ENCODE results near the gene MARCHF2. TPM values are rescaled to one million over a fixed set of nuclear protein-coding genes. Genes with fewer than 3 reads are reported as not detected.
A peak's percentile ranks its signal among the peaks of the same experiment; 100 is the strongest.

MARCHF2 gene
- polyA plus RNA-seq, 3 donors = 47.8 to 117 (median 90.8) TPM

DNA sequence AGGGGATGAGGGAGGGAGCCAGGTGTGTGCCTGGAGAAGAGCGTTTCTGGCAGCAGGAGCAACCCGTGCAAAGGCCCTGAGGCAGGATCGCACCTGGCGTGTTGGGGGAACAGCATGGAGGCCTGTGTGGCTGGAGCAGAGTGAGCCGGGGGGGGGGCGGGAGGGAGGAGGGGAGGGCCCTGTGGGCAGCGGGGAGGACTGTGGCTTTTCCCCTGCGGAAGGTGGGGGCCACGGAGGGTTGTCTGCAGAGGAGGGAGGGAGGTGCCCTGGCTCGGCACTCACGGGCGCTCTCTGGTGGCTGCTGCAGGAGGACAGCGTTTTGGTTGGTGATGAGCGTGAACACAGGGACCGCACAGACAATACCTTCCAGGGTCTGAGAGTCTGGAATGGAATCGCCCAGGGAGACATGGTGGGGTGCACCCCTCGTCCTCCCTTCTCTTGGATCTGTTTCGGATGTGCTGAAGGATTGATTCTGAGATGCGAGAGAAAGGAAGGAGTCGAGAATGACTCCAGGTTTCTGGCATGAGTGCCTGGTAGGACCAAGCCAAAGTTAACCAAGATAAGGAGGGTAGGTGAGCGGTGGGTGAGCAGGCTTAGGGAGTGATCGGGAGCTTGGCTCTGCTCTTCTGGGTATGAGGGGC, 16.4 kb upstream of the MARCHF2 start:
- peak overlapping the region in 4 of 7 donors; percentile 14 to 26 (median 20) for H3K27ac Mint-ChIP-seq
- peaks cover 32 to 66% of the 10 kb centered on the region in 2 donors for H3K36me3 Mint-ChIP-seq
- no peak overlapping the region for H3K4me2 ChIP-seq (replicated peaks; ENCODE audit: extremely low read depth, low read length, poor library complexity, severe bottlenecking)
- H3K9me3 Mint-ChIP-seq = no peaks in the 10 kb centered on the region
- no peak overlapping the region for H3K27ac ChIP-seq (ENCODE audit: low read depth in 1 of 2, low read length in 2 of 2)
- no peak overlapping the region for H3K4me3 ChIP-seq (replicated peaks in 1 of 3; ENCODE audit: low read depth in 2 of 3, low read length in 3 of 3)
- no peak overlapping the region for H3K9ac ChIP-seq (ENCODE audit: insufficient read depth, low read length, poor library complexity, severe bottlenecking)
- peak; percentile 37 to 49 (median 43) for DNase-seq
- peaks cover 7% of the 10 kb centered on the region for H3K4me1 Mint-ChIP-seq
- intact Hi-C loops (cut with micrococcal nuclease) = loop anchor here (1.0 to 5.0 kb wide), 2 partner anchors 39 to 42 kb away; no protein-coding TSS in a partner anchor
- no peaks in the 10 kb centered on the region for H3K9me3 ChIP-seq (replicated peaks in 1 of 2; ENCODE audit: control insufficient read depth in 1 of 2, insufficient read depth in 1 of 2, low read length in 2 of 2)
- peaks cover 4% of the 10 kb centered on the region in 2 donors for H3K4me1 ChIP-seq (ENCODE audit: control insufficient read depth in 1 of 2, insufficient read depth in 2 of 2, low read length in 2 of 2)
- peak; percentile 57 for TF ChIP-seq CTCF (IDR thresholded peaks at IDR 0.05)
- no peak overlapping the region for H3K4me3 Mint-ChIP-seq
- H3K27me3 ChIP-seq (ENCODE audit: control insufficient read depth in 2 of 2, insufficient read depth in 2 of 2, low read length in 2 of 2) = no peaks in the 10 kb centered on the region
- peaks cover 77% of the 10 kb centered on the region for H3K79me2 ChIP-seq (ENCODE audit: insufficient read depth, low read length)
- no peak overlapping the region for H2AFZ ChIP-seq (ENCODE audit: insufficient read depth, low read depth, low read length, poor library complexity, severe bottlenecking)
- H4K20me1 ChIP-seq (ENCODE audit: insufficient read depth, low read length) = peaks cover 86% of the 10 kb centered on the region
- peaks cover 0 to 1% (median 0%) of the 10 kb centered on the region in 3 donors for H3K27me3 Mint-ChIP-seq (ENCODE audit: low read depth in 3 of 3)
- H3K36me3 ChIP-seq (replicated peaks in 1 of 2; ENCODE audit: control insufficient read depth in 1 of 2, insufficient read depth in 2 of 2, low read length in 2 of 2) = peaks cover 10 to 25% of the 10 kb centered on the region in 2 donors
- 60% methylated on average over 18 of the region's 22 CpGs for WGBS (ENCODE audit: insufficient coverage)

DNA sequence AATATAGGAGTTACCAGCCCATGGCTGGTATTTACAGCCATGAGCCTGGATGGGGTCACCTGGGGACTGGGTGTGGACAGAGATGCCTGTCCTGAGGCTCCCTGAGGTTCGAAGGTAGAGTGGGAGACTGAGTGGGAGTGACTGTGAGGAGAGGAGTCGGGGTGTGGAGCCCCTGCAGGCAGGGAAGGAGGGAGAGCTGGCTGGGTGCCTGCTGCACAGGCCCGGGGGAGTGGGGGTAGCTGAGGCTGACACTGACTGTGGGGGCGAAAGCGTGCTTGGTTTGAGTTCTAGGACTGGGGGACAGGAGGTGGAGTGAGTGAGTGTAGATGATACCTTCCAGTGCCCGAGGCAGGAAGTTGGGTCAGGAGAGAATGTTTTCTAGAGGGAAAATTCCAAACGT, 15.8 kb upstream of the MARCHF2 start:
- H3K9me3 ChIP-seq (replicated peaks in 1 of 2; ENCODE audit: control insufficient read depth in 1 of 2, insufficient read depth in 1 of 2, low read length in 2 of 2) = no peaks in the 10 kb centered on the region
- no peak for TF ChIP-seq CTCF (IDR thresholded peaks at IDR 0.05)
- DNase-seq = no peak
- WGBS (ENCODE audit: insufficient coverage) = 80% methylated on average over 7 of the region's 7 CpGs
- H3K36me3 Mint-ChIP-seq = peaks cover 38 to 72% of the 10 kb centered on the region in 2 donors
- peaks cover 2% of the 10 kb centered on the region for H3K4me1 Mint-ChIP-seq
- peaks cover 0 to 1% (median 0%) of the 10 kb centered on the region in 3 donors for H3K27me3 Mint-ChIP-seq (ENCODE audit: low read depth in 3 of 3)
- peaks cover 15 to 31% of the 10 kb centered on the region in 2 donors for H3K36me3 ChIP-seq (replicated peaks in 1 of 2; ENCODE audit: control insufficient read depth in 1 of 2, insufficient read depth in 2 of 2, low read length in 2 of 2)
- H3K27ac ChIP-seq (ENCODE audit: low read depth in 1 of 2, low read length in 2 of 2) = no peak overlapping the region
- peaks cover 81% of the 10 kb centered on the region for H4K20me1 ChIP-seq (ENCODE audit: insufficient read depth, low read length)
- H3K4me1 ChIP-seq (ENCODE audit: control insufficient read depth in 1 of 2, insufficient read depth in 2 of 2, low read length in 2 of 2) = no peaks in the 10 kb centered on the region
- H3K4me3 ChIP-seq (replicated peaks in 1 of 3; ENCODE audit: low read depth in 2 of 3, low read length in 3 of 3) = no peak overlapping the region
- no peak overlapping the region for H2AFZ ChIP-seq (ENCODE audit: insufficient read depth, low read depth, low read length, poor library complexity, severe bottlenecking)
- no peak overlapping the region for H3K4me2 ChIP-seq (replicated peaks; ENCODE audit: extremely low read depth, low read length, poor library complexity, severe bottlenecking)
- H3K79me2 ChIP-seq (ENCODE audit: insufficient read depth, low read length) = peaks cover 71% of the 10 kb centered on the region
- H3K27ac Mint-ChIP-seq = peak overlapping the region in 2 of 7 donors; percentile 22 to 42
- no peak overlapping the region for H3K4me3 Mint-ChIP-seq
- H3K9me3 Mint-ChIP-seq = no peaks in the 10 kb centered on the region
- H3K27me3 ChIP-seq (ENCODE audit: control insufficient read depth in 2 of 2, insufficient read depth in 2 of 2, low read length in 2 of 2) = no peaks in the 10 kb centered on the region
- no peak overlapping the region for H3K9ac ChIP-seq (ENCODE audit: insufficient read depth, low read length, poor library complexity, severe bottlenecking)
- intact Hi-C loops (cut with micrococcal nuclease) = loop anchor here in 1 of 2 donors (5.0 kb wide), 1 partner anchor 40 kb away; no protein-coding TSS in a partner anchor

All from CD14-positive monocyte (primary cell).